IPS-NIHi7 (cell line): Measurements from ENCODE around the gene MC2R.
A peak's percentile ranks its signal among the peaks of the same experiment; 100 is the strongest.
"Not testable (repeated sequence)": the region's sequence is repeated elsewhere in the genome, so short reads cannot be mapped to it uniquely, and the experiment has no call there.

Experiments
- DNase-seq: peaks from one replicate; pipeline ENCODE4 v3.0.0; 2012; ENCODE audit warnings: mixed read lengths; ENCODE audit errors: extremely low spot score

MC2R gene

GRCh38 chr18:13893418-13893760, 21.9 kb downstream of the MC2R start:
- no peak for DNase-seq

DNA sequence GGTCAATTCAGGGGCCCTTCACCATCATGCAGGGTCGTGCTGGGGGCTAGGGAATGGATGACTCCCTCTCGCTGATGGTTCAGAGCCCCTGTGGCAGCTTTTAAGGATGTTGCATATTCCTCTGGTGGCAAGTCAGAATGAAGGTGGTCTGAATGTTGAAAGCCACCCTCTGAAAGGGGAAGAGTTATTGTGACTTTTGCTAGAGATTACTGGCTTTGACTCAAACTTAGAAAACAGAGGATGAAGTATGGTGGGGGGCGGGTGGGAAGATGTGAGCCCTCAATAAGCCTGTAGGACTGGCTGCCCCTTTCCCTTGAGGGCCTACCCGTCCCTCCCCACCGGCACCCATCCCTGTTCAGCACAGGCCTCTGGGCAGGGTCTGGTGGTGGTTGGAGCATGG, 23.2 kb downstream of the MC2R start:
- no peak for DNase-seq

DNA sequence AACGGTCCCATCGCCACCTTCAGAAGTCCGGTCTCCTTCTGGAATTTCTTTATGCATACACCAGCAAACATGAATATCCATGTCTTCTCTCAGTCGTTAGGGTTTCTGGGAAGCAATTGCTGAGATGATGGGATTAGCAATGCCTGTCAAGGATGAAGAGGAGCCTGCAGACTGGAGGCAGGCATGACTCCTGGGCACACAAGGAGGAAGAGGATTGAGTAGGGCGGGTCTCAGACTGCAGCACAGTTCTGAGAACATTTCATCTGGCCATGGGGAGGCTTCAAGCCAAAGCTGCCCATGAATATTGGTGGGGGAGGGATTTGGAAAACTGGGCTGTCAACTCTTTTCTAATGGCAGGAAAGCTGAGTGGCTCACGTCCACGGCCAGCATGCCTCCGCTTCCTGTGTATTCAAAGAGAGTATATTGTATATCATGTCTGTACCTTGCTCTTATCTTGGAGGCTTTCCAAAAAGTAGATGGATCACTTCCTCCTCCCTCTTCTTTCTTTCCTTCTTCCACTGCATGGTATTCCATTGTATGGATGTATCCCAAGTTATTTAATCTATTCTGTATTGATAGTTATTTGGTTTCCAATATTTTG, 24.5 kb downstream of the MC2R start:
- DNase-seq: no peak

- no peak for DNase-seq
These were observed 25.7 kb downstream of the MC2R start for GRCh38 chr18:13889671-13890070.

- DNase-seq: no peak
These were observed 27.1 kb downstream of the MC2R start for GRCh38 chr18:13888191-13888716.

DNA sequence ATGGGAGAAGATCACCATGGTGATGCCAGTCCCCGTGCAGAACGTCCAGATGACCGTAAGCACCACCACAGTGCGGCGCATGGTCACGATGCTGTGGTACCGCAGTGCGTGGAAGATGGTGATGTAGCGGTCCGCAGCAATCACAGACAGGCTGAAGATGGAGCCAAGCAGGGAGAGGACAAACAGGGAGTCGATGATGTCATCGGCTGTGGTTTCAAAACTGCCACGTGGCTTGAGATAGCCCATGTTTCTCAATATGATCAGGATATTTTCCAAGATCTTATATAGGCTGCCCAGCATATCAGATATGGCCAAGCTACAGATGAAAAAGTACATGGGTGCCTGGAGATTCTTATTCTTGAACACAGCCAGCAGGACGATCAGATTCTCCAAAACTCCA, 30.3 kb downstream of the MC2R start:
- DNase-seq: no peak

GRCh38 chr18:13879937-13880336, 35.4 kb downstream of the MC2R start:
- DNase-seq: no peak

DNA sequence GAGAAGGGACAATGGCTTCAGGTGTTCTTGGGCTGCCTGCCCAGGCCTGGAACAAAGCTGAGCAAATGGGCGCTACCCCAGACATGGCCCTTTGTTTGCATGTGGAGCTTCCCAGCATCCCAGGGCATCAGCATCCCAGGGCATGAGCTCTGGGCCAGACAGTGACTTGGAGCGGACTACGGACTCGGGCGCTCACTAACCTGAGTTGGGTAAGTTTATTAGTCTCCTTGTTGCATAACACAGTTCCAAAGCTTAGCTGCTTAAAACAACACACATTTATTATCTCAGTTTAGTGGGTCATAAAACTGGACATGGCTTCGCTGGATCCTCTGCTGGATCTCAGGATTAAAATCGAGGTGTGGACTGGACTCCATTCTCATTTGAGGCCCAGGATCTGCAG, 35.8 kb downstream of the MC2R start:
- no peak for DNase-seq

DNA sequence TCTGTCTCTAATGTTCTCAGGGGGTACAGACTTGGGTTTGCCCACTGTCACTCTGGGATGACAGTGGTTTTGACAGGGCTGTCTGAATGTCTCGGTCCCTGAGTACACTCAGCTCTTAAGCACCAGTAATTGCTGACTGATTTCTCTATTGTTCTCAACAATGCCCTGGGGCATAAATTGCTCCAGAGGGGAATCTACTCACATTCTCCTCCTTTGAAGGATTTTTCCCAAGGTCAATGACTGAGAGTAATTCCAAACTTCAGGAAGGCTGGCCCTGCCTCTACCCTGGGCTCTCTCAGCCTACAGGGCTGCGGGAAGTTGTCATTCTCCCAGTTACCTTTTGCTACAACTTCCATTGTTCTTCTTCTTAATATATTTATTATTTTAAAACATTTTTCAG, 36.5 kb downstream of the MC2R start:
- no peak for DNase-seq

DNA sequence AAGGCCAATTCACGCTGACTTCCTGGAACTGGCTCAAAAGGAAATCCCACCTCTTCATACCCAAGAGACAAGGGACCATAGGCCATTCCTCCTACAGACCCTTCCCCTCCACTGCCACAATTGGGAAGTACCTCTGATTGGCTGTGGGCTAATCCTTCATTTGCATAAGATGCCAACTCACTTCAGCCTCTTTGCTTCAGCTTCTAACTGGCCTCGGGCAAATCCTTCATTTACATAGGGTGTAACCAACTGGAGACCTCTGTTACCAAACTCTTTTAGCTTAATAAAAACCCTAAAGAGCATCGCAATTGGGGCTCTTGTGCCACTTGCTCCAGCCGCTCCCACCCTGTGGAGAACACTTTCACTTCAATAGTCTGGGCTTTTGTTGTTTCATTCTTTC, 38.2 kb downstream of the MC2R start:
- no peak for DNase-seq

DNA sequence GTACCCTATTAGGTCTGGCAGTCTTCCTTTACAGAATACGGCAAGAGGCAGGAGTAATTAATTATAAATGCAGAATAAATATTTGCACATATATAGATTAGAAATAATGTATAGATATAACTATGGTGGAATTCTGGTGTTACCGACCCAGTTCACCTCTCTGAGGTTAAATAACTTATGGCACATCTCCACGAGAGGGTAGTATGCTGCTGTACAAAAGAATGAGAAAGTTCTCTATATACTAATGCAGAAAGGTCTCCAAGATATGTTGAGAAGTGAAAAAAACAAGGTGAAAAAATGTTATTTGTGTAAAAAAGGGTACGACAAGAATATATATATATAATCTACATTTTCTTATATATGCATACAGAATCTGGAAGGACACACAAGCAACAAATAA, 40.8 kb downstream of the MC2R start:
- DNase-seq: no peak

DNA sequence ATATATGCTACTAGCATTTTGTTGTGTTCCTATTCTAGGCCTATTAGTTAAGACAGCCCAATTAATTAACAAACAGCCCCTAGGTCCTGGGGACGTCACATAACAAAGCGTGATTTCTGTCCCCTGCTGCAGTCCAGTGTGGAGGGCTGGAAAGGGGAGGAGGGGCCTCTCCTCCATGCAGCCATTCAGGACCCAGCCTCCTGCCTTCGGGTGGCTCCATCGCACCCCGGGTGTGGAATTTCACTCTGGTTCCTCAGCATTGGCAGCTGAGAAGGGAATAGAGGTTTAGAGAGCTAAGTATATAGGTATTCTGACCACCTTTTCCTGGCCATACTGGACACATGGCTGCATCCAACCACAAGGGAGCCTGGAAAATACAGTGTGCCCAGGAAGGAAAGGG, 42.4 kb downstream of the MC2R start:
- DNase-seq: peak; percentile 29

- no peak for DNase-seq
These were observed 43.0 kb downstream of the MC2R start for GRCh38 chr18:13872373-13872772.

- no peak for DNase-seq
These were observed 43.6 kb downstream of the MC2R start for GRCh38 chr18:13871701-13872100.

- DNase-seq: peak; percentile 31
These were observed 46.6 kb downstream of the MC2R start for GRCh38 chr18:13868501-13869271.

DNA sequence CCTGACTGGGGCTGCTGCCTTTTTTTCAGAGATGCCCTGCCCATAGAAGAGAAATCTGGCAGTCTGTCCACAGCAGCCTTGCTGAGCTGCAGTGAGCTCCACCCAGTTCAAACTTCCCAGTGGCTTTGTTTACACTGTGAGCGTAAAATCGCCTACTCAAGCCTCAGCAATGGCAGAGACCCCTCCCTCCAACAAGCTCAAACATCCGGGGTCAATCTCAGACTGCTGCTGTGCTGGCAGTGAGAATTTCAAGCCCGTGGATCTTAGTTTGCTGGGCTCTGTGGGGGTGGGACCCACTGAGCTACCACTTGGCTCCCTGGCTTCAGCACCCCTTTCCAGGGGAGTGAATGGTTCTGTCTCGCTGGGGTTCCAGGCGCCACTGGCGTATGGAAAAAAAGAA, 52.4 kb downstream of the MC2R start:
- DNase-seq: not testable (repeated sequence)

GRCh38 chr18:13849791-13850190, 65.5 kb downstream of the MC2R start:
- DNase-seq: no peak

DNA sequence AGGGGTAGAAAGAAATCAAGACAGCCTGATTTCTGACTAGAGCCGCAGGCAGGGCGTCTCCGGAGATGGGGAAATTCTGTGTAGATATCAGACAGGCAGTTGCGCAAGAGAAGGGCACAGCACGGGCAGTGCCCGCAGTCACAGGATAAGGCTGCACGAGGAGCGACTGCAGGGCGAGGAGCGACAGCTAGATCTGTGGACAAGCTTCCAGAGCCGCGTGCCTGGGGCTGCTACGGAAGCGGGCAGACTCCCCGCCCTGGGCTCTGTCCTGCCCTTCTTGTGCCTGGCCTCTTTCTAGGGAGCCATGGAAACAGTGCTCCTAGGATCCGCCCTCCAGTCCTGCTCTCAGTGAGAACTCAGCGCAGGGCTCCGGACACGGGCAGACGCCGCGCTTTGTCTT, 78.8 kb downstream of the MC2R start:
- DNase-seq: no peak

DNA sequence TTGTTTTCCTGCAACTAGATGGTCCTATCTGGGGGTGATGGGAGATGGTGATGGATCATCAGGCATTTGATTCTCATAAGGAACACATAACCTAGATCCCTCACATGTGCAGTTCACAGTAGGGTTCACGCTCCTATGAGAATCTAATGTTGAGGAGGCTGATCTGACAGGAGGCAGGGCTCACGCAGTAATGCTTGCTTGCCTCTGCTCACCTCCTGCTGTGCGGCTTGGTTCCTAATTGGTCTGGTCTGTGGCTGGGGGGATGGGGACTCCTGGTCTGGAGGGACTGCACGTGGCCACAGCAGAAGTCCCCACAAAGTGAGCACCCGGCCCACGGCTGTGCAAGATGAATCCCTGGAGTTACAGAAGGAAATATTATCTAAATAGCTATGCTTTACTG, 80.1 kb downstream of the MC2R start:
- no peak for DNase-seq

GRCh38 chr18:13834496-13835015, 80.8 kb downstream of the MC2R start:
- DNase-seq: no peak
